ENCODE results near the gene SAP30BP. TPM values are rescaled to one million over a fixed set of nuclear protein-coding genes. Genes with fewer than 3 reads are reported as not detected.

The SAP30BP gene
- total and polyA plus RNA-seq, 2 of the 13 experiments (the other 11 are each of a cell fraction or from before 2014, with no cell fraction given), result 67.7 to 99.4 TPM

GRCh38 chr17:75645889-75646637 is 21.1 kb upstream of the SAP30BP start (continued):
- TF ChIP-seq NR2F1 (CRISPR knock-in tag; IDR thresholded peaks at IDR 0.05), result no peak
- peak; percentile 60; the same call in 1 of the 2 replicates for TF ChIP-seq RCOR2 (CRISPR knock-in tag; IDR thresholded peaks at IDR 0.05)
- no peak for TF ChIP-seq GTF2F1 (IDR thresholded peaks at IDR 0.05; ENCODE audit: low read length)
- no peak for TF ChIP-seq MED13 (CRISPR knock-in tag; IDR thresholded peaks at IDR 0.05)
- peak; percentile 29; the same call in 1 of the 2 replicates for TF ChIP-seq ZNF652 (CRISPR knock-in tag; IDR thresholded peaks at IDR 0.05; ENCODE audit: borderline replicate concordance, low read depth)
- peak; percentile 94 for TF ChIP-seq UBTF (CRISPR knock-in tag; IDR thresholded peaks at IDR 0.05)
- TF ChIP-seq PRDM15 (CRISPR knock-in tag; IDR thresholded peaks at IDR 0.05), result 0 out of 2 replicates have a peak, but pooled peaks have one; percentile 54
- peak; percentile 87 for TF ChIP-seq XRCC5 (optimal IDR thresholded peaks at IDR 0.05; ENCODE audit: low read length)
- peak; percentile 65 for TF ChIP-seq ERF (CRISPR knock-in tag; IDR thresholded peaks at IDR 0.05)
- no peak for TF ChIP-seq MTERF4 (CRISPR knock-in tag; IDR thresholded peaks at IDR 0.05)
- TF ChIP-seq SAP130 (CRISPR knock-in tag; IDR thresholded peaks at IDR 0.05; ENCODE audit: low read depth), result peak; percentile 98
- TF ChIP-seq ZNF276 (CRISPR knock-in tag; IDR thresholded peaks at IDR 0.05; ENCODE audit: low read depth), result 0 out of 2 replicates have a peak, but pooled peaks have one; percentile 79
- TF ChIP-seq THAP11 (CRISPR knock-in tag; IDR thresholded peaks at IDR 0.05), result peak; percentile 79
- TF ChIP-seq ZNF136 (CRISPR knock-in tag; IDR thresholded peaks at IDR 0.05; ENCODE audit: low read depth), result peak; percentile 88; the same call in 1 of the 2 replicates
- TF ChIP-seq SPEN (CRISPR knock-in tag; IDR thresholded peaks at IDR 0.05; ENCODE audit: low read depth), result peak; percentile 58; the same call in 1 of the 2 replicates
- peak; percentile 73 for TF ChIP-seq ZSCAN31 (CRISPR knock-in tag; IDR thresholded peaks at IDR 0.05; ENCODE audit: low read depth)
